Measurements from ENCODE around the gene RXFP1.

- TF ChIP-seq EP300 (conservative IDR thresholded peaks at IDR 0.05; ENCODE audit: poor library complexity, severe bottlenecking): no peak
- no peak for TF ChIP-seq CTCF (IDR thresholded peaks at IDR 0.05; ENCODE audit: poor library complexity, severe bottlenecking)
- no peak for TF ChIP-seq RAD21 (conservative IDR thresholded peaks at IDR 0.05)
Observed at GRCh38 chr4:158656439-158656838, 134.8 kb downstream of the RXFP1 start.

Data from neural cell (in vitro differentiated cells).